Stimulated activated CD4-positive, alpha-beta T cell treated with anti-CD3 and anti-CD28 coated beads, Interleukin-12 subunit alpha, Interleukin-12 subunit beta, amount 100 ng/mL, for 4 hours (primary cell): ENCODE measurements around the gene PDE11A.
A peak's percentile ranks its signal among the peaks of the same experiment; 100 is the strongest.
"Not testable (repeated sequence)": the region's sequence is repeated elsewhere in the genome, so short reads cannot be mapped to it uniquely, and the experiment has no call there.

Source experiments
- DNase-seq: peaks from one replicate; pipeline ENCODE4 v3.0.0-alpha.2; 2020

The PDE11A gene

DNA sequence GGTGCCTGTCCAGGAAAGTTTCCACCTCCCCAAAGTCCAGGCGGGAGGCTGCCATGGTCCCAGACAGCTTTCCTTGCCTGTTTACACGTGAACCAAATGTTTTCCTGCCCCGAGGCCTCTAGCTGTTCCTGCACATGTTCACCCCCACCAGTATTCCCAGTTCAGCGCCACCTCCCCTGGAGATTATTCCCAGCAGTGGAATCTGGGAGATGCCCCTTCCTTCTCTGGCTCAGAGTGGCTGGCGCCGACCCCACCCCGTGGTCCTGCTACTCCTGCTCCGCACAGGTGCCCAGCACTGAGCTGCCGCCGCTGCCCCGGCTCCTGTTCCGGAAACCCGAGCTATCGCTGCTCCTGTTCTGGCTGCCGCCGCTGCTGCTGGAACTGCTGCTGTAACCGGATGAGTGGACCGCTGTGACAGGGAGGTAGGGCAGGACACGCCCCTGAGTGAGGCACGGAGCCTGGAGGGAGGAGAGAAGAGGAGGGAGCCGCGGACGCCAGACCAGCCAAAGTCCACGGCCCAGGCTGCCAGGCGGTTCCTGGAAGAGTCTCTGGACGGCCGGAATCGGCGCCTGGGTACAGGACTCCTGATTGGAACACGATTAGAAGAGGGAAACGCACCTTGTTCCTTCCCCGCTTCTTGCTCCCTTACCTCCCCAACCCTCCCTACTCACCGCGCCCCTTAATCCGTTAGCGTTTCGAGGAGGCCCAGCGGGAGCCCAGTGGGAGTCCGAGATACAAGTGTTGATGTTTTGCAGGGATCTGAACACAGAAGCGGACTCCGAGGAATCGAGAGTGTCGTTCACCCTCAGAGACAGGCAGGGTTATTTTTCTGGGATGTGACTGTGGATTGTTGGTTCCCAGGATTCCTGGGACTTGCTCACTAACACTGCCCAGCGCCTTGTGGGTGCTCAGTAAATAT, at the start of gene PDE11A:
Gene PDE11A (minus strand): TSS at position 395 of the 919 bp plus-strand sequence. CDS start 340 bp downstream, at position 55.
- DNase-seq, result peak; percentile 7

- DNase-seq, result no peak
Observed at GRCh38 chr2:178119179-178119922, 46.8 kb upstream of the PDE11A start.

DNA sequence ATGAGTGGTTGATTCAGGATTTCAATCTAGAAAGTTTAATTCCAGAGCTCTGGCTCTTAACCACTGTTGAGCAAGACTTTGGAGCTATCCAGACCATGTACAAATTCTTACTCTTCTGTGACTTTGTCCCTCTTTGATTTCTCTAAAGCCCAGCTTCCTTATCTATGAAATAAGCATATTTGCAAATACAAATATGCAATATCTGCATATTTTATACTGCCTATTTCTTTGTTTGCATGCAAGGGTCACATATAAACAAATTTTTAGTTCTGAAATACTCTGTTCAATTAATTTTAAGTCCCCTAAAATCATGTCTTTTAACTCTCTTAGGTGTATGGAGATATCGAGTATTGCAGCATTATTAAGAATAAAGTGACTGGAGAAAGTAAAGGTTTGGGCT, 45.1 kb upstream of the PDE11A start:
- no peak for DNase-seq

DNA sequence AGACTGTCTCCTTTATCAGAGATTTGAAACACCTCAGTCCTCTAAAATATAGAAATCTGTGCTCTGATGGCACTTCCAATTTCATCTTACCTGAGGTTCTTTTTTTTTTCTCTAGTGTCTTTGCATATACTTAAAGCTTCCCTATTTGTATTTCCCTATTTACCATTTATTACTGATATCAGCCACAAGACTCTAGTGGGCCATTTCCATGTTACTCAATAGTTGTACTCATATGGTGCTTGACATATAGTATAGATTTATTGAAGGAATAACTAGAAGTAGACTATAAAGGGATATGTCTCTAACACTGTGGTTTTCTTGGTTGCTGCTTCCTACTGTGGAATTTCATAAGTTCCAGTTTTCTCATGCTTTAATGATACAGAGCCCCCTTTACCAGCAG, 42.7 kb upstream of the PDE11A start:
- DNase-seq, result no peak

GRCh38 chr2:178114462-178114861, 41.9 kb upstream of the PDE11A start:
- no peak for DNase-seq

GRCh38 chr2:178112202-178113152, 39.9 kb upstream of the PDE11A start, which contains the start of gene RBM45:
Gene RBM45 (plus strand): TSS chr2:178112437. CDS start chr2:178112547, 110 bp downstream.
- DNase-seq, result peak; percentile 86

- no peak for DNase-seq
Observed at GRCh38 chr2:178111743-178112142, 39.2 kb upstream of the PDE11A start.

GRCh38 chr2:178110681-178111080, 38.1 kb upstream of the PDE11A start:
- no peak for DNase-seq

GRCh38 chr2:178109813-178110212, 37.2 kb upstream of the PDE11A start:
- DNase-seq, result no peak

DNA sequence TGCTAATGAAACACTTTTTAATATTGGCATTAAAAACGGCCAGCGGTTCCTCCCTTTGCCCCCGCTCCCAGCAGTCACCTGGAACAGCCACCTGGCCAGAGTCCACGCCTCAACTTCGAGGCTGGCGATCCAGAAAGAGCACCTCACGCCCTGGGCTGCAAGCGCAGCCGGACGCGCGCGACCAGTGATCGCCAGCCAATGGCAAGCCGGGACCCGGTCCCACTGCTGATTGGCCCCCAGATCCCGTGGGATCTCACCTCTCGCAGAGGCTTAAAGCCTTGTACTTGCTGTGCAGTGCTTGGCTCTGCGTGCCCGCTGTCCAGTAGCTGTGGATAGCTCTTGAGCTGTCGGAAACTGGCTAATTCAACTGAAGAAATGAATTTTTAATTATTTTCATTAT, 35.6 kb upstream of the PDE11A start:
- no peak for DNase-seq

DNA sequence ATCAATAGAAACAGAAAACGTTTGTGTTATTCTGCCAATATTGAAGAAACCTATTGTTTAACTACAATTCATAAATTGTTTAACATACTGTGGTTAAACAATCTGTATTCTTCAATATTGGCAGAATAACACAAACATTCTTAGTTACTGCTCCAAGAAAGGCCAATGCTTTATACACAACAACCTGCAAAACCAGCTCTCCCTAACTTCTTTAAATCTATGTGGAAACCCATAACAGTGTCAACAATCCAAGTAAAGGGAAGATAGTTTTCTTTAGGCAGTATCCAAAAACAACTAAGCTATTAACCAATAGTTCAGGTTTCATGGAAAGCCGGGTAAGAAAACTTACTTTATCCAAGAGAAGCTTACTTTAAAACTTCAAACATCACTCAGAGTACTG, 33.5 kb upstream of the PDE11A start:
- DNase-seq, result no peak

GRCh38 chr2:178105566-178105965, 33.0 kb upstream of the PDE11A start:
- no peak for DNase-seq

GRCh38 chr2:178101321-178102079, 28.9 kb upstream of the PDE11A start:
- DNase-seq, result no peak

DNA sequence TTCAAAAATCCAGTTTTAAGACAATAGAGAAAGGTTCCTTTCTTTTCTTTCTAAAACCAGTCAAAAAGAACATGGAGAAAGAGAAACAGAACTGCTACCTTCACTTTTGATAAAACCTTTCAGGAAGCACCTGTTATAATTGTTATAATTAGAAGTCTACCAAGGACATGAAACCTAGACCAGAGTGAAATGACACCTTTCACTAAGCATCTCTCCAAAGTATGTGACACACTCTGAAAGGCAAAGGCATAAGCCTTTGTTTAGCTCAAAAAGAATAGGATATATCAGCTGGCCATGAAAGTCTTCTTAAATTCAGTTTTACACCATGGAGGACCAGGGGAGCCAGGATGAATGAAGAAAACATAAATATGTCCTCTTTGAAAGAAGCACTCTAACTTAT, 20.9 kb upstream of the PDE11A start:
- no peak for DNase-seq

DNA sequence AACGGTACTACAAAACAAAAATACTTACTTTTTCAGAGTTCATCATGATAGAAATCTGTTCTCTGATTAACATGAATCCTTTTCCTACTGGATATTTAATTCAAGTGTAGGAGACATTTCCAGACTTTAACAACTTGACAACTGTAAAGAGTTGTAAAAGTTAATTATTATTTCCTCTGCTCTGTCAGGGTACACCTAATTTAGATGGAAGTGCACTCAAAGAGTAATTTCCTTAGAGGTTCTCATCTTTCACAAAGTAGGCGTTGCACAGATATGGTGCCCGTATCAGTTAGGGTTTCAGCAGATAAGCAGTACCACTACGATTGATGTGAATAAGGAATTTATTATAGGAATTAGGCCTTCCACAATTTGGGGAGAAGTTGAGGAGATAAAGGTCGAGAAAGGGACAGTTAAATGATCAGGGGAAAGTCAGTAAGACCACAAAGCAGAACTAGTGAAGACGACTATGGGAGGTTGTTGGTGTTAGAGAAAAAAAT, 16.2 kb upstream of the PDE11A start:
- DNase-seq, result no peak

- DNase-seq, result no peak
Observed at GRCh38 chr2:178084273-178084672, 11.7 kb upstream of the PDE11A start.

GRCh38 chr2:178082408-178083045, 9.9 kb upstream of the PDE11A start:
- DNase-seq, result no peak

DNA sequence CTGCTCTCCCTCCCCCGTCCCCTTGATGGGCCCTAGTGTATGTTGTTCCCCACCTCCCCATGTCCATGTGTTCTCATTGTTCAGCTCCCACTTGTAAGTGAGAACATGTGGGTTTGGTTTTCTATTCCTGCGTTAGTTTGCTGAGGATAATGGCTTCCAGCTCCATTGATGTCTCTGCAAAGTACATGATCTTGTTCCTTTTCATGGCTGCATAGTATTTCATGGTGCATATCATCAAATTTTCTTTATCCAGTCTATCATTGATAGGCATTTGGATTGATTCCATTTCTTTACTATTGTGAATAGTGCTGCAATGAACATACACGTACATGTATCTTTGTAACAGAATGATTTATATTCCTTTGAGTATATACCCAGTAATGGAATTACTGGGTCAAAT, 6.7 kb upstream of the PDE11A start:
- DNase-seq, result not testable (repeated sequence)

DNA sequence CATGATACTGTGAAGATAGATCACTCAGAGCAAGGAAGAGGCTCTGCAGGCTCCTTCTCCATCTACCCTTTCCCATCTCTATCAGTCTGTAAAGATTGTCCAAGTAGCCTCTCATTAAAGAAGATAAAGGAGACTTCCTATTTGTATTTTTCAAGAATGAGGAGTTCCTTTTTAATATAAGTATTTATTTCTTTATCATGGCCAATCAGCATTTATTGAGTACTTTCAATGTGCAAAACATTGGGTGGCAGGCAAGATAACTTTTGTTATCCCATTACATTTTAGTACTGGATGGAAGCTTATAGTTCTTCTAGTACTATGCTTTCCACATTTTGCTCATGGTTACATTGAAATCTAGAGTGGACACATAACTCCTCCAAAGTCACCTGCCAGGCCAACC, 3.6 kb upstream of the PDE11A start:
- no peak for DNase-seq

DNA sequence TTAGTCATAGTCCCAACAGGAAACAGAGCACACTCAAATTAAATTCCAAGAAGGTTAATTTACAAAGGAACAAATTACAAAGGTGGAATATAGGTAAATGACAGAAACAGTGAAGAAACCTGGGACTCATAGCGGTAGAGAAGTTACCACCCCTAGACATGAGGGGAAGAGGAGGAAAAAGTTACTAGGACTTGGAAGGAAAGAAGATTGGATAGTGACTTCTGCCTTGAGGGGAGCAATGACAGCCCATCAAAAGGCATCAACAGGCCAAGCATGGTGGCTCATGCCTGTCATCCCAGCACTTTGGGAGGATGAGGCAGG, 2.4 kb upstream of the PDE11A start:
- no peak for DNase-seq
